HG03565 (cell line): Measurements from ENCODE around the gene TSACC.
A peak's percentile ranks its signal among the peaks of the same experiment; 100 is the strongest.

ENCODE experiments used
- ATAC-seq: cut with Tn5 transposase; IDR thresholded peaks from one replicate; pipeline ENCODE4 v1.9.1; 2021; ENCODE audit warnings: mild to moderate bottlenecking, moderate library complexity; ENCODE audit not compliant: unreplicated experiment

TSACC gene

GRCh38 chr1:156372876-156373275 lies 34.5 kb downstream of the TSACC start:
- ATAC-seq: no peak

- ATAC-seq: no peak
Observed at GRCh38 chr1:156373546-156373945, 35.2 kb downstream of the TSACC start.

DNA sequence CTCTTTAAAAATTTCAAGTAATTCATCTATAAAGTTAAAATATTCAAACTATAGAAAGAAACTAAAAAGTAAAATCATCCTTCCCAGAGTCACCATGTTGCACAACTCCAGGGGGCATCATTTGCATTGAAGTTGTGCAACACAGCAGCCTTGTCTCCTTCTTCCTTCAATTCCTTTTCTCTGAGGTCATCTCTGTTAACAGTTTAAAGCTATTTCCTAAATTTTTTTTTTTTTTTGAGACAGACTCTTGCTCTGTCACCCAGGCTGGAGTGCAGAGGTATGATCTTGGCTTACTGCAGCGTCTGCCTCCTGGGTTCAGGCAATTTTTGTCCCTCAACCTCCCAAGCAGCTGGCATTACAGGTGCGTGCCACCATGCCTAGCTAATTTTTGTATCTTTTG lies 37.8 kb downstream of the TSACC start:
- no peak for ATAC-seq

DNA sequence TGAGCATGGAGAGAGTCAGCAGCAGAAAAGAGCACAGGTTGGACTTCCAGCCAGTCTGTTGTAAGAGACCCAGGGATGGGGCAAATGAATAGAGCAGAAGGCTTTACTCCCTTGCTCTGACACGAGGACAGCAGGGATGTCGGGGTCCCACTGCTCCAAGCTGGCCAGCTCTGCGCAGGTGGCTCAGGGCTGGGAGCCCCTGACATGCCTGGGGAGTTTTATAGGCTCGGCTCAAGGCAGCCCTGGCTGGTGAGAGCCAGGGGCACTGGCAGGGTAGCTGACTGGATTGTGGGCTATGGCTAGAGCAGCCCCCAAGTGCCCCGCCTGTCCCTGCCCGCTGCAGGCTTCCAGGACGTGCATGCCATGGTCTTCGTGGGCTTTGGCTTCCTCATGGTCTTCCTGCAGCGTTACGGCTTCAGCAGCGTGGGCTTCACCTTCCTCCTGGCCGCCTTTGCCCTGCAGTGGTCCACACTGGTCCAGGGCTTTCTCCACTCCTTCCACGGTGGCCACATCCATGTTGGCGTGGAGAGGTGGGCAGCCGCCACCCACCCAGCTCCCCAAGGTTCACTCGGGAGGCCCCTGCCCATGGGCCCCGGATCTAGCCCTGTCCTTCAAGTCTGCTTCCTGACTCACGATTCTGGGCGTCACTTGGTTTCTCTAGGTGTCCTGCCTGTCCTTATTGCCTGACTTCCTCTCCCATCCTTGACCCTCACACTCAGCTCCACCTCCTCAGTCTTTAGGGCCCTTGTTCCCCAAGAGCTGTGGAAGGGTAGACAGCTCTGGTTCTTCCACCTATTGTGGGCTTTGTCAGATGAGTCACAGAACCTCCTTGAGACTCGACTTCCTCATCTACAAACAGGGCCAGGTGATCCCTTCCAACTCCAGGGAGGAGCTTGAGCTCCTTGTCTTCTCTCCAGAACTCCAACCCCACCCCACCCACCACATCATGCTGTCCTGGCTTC lies 38.9 kb downstream of the TSACC start:
- ATAC-seq: no peak

DNA sequence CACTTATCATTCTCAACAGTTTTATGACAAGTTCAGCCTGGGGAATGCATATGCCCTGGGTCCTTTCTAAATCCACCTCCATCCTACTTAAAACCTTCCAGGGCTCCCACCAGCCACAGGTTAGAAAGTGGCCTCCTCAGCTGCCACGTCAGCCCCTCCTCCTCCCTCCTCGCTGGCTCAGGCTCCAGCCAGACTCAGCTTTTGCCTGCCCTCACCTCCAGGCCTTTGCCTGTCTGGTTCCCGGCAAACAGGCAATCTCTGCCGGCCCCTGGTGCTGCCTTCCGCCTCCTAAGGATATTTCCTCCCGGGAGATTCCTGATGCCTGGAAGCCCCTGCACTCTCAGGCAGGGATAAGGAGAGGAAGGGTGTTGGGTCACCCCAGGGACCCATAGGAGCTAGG lies 40.2 kb downstream of the TSACC start:
- ATAC-seq: no peak

DNA sequence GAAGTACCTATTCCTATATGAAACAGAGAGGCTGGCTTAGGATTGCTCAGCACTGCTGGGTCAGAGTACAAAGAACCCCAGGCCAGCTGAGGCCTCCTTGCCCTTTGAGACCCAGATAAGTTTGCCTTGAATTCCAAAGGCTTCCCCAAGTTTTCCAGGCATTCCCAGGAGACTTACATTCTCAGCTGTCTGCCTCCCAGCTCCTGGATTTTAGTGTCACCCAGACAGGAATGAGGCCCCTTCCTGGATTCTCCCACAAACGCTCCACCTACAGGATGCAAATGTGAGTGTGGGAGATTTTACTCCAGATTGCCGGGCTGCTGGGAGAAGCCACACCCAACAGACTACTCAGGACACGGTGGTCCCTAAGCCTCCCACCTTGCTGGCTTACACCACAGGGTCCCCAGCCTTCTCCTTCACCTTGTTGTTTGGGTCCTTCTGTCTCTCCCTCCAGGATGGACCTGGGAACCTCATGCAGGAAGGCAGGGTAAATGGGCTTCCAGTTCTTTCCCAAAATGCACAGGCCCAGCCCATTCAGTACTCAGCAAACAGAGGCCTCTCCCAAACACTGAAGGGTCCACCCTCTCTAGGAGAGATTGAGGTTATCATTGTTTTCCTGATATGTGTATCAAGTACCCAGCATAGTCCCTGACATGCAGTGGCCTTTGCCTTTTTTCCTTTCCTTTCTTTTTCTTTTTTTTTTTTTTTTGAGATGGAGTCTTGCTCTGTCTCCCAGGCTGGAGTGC lies 41.3 kb downstream of the TSACC start:
- ATAC-seq: no peak

- no peak for ATAC-seq
Observed at GRCh38 chr1:156382561-156382960, 44.2 kb downstream of the TSACC start.

GRCh38 chr1:156383023-156383422 lies 44.7 kb downstream of the TSACC start:
- peak; percentile 38 for ATAC-seq

DNA sequence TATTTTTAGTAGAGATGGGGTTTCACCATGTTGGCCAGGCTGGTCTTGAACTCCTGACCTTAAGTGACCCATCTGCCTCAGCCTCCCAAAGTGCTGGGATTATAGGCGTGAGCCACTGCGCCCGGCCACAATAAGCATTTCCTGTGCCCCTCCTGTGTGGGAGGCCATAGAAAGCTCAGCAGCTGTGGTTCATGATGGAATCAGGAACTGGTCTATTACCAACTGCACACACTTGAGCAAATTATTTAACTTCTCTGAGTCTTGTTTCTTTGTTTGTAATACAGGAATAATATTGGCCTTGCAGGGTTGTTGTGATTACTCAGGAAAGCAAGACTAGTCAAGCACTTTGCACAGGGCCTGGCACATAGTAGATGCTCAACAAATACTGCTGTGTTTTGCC lies 45.7 kb downstream of the TSACC start:
- no peak for ATAC-seq

- ATAC-seq: no peak
Observed at GRCh38 chr1:156384658-156385057, 46.3 kb downstream of the TSACC start.

DNA sequence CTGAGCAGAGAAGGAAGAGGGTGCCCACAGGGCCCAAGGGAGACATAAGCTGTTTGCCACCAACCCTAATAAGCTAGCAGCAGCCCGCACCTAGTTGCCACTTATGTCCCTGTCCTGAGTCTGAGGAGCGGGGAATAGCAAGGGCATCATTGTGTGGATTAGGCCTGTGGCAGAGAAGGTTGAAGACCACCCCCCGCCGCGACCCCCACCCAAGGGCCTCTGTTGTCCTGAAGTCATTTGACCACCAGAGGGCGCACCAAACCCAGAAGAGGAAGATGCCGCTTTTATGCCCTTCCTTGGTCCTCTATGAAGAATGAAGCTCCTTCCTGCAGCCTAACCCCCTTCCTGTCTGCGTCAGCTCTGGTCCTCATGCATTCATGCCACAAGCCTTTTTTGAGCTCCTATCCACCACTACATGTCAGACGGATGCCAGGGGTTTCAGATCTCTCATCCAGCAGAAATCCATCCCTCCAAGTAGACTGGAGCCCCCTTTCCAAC lies 47.3 kb downstream of the TSACC start:
- ATAC-seq: no peak

GRCh38 chr1:156386134-156386901 lies 48.0 kb downstream of the TSACC start:
- ATAC-seq: no peak

- ATAC-seq: no peak
Observed at GRCh38 chr1:156386949-156387869, 48.9 kb downstream of the TSACC start.

DNA sequence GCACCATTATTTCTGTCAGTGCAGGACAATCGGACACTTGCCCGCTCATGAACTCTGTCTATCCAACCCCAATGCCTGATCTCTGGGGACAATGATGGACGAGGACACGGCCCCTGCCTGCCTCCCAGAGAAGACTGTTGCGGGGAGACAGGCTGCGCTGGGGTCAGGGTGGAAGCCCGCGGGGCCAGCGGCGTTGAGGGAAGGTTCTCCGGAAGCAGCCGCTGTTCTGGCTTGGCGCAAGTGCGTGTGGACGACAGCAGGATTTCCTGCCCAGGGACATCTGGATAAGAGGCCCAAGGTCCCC lies 49.5 kb downstream of the TSACC start:
- ATAC-seq: no peak

DNA sequence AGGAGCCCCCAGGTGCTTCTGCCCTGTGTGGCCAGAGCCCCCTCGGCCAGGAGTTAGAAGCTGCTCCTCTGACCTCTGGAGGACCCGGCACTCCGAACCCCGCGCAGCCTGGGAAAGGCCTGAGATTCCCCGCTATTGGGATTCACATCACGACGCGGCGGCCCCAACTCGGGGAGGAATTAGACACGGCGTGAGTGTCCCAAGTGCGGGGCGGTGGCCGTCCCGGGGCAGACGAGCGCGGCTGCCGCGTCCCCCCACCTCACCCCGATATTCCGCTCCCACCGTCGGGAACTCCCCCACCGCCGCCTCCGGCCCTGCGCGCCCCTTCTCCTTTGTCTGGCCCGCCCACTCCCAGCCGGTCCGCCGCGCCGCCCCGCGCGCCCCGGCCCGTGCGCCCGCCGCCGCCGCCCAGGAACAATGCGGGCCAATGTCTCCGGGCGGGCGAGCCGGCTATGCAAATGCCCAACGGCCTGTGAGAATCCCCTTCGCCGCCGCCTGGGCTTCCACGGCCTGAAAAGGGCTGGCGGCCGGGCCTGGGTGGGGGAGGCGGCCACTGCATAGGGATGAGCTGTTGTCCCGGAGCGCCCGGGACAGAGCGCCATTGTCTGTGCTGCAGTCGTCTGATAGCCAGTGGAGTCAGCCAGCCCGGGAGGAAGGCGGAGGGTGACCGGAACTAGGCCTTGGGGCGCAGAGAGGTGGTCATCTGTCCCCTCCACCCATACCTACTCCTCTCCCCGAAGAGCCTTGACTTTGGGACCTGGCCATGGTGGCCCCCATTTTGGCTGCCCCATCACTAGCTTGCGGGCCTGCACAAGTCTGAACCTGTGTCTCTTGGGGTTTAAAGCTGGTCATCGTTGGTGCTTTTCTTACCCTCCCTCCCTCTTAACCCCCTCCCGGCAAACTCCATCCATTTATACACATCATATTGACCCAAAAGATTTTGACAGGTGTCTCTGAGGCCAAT lies 50.1 kb downstream of the TSACC start:
- ATAC-seq: no peak

- no peak for ATAC-seq
Observed at GRCh38 chr1:156389311-156389710, 51.0 kb downstream of the TSACC start.

- no peak for ATAC-seq
Observed at GRCh38 chr1:156390469-156391365, 52.4 kb downstream of the TSACC start.

GRCh38 chr1:156391366-156391677 lies 53.0 kb downstream of the TSACC start:
- no peak for ATAC-seq
